HCT116 (cell line): ENCODE results near the gene SETSIP. TPM values are rescaled to one million over a fixed set of nuclear protein-coding genes. Genes with fewer than 3 reads are reported as not detected.

Experiments used
- ATAC-seq: fragments of 200-7000 bp; cut with Tn5 transposase; 2 replicates; pipeline ENCODE4 v1.9.1; 2020; ENCODE audit warnings: mild to moderate bottlenecking, moderate library complexity
- BruUV-seq: library from RNA; stranded (reverse); fragments of 400-500 nt; replicated peaks from 2 replicates; lab custom pipeline; 2021; lab: Mats Ljungman, UMichigan
- CTCF ChIA-PET: fragments of 300-600 bp; sonication (Branson Sonifier 250); formaldehyde crosslinking; loops from one replicate; lab custom pipeline; 2021; ENCODE audit warnings: antibody characterized with exemption; lab: Charles Lee
- POLR2A ChIA-PET: fragments of 300-600, 350-600 bp; sonication (Branson Sonifier 250); formaldehyde crosslinking; loops from one replicate; lab custom pipeline; 2021; ENCODE audit warnings: antibody characterized with exemption; lab: Charles Lee
- RAD21 ChIA-PET, 2 experiments: fragments of 300-600 bp; sonication (Branson Sonifier 250); formaldehyde crosslinking; loops; one replicate each; lab custom pipeline; 2023; ENCODE audit warnings: low total read pairs in 2 of 2; ENCODE audit not compliant: uncharacterized antibody in 2 of 2, unreplicated experiment in 2 of 2, low non-redundant PET in 1 of 2; lab: Charles Lee
- DNase-seq: peaks from one replicate; pipeline ENCODE4 v3.0.0-alpha.2; 2010; ENCODE audit warnings: low read depth, low spot score
- H2AFZ ChIP-seq: fragments of 200-600 bp; shearing (Covaris generic), sonication (generic); 2 replicates; pipeline ENCODE4 v1.6.1; 2017; ENCODE audit warnings: low read depth, mixed run types, mixed read lengths, antibody characterized with exemption, low read length; ENCODE audit not compliant: poor library complexity, severe bottlenecking
- H3K27ac ChIP-seq: 2 replicates; pipeline ENCODE4 v1.5.1; 2012; ENCODE audit warnings: low read depth, low read length
- H3K27me3 ChIP-seq: fragments of 200-600 bp; sonication (generic); 2 replicates; pipeline ENCODE4 v1.6.1; 2016; ENCODE audit warnings: mixed run types, low read length, mixed read lengths; ENCODE audit not compliant: insufficient read depth
- H3K36me3 ChIP-seq, 2 experiments: fragments of 200-500 bp in 1 of 2; fragments of 200-600 bp in 1 of 2; sonication (Bioruptor generic) in 1 of 2; sonication (generic) in 1 of 2; 2 replicates each; pipeline versions ENCODE4 v1.5.1 to v1.6.1; 2014 to 2016; ENCODE audit warnings: low read length in 2 of 2, inconsistent platforms in 1 of 2, mixed read lengths in 1 of 2, mixed run types in 1 of 2; ENCODE audit not compliant: insufficient read depth in 2 of 2, control insufficient read depth in 1 of 2
- H3K4me1 ChIP-seq, 2 experiments: fragments of 200-600 bp in 1 of 2; sonication (generic) in 1 of 2; 2 replicates each; pipeline versions ENCODE4 v1.5.1 to v1.6.1; 2012 to 2017; ENCODE audit warnings: low read length in 2 of 2, inconsistent platforms in 1 of 2, mild to moderate bottlenecking in 1 of 2, mixed read lengths in 1 of 2, mixed run types in 1 of 2, moderate library complexity in 1 of 2; ENCODE audit not compliant: insufficient read depth in 2 of 2, control insufficient read depth in 1 of 2
- H3K4me2 ChIP-seq: fragments of 200-600 bp; sonication (generic); 2 replicates; pipeline ENCODE4 v1.6.1; 2017; ENCODE audit warnings: mixed run types, low read length, mixed read lengths
- H3K4me3 ChIP-seq, 2 experiments: fragments of 200-600 bp in 1 of 2; sonication (generic) in 1 of 2; replicated peaks in 1 of 2; 2 replicates each; pipeline ENCODE4 v1.5.1; 2011 to 2016; ENCODE audit warnings: low read length in 2 of 2, control low read depth in 1 of 2, low read depth in 1 of 2, mild to moderate bottlenecking in 1 of 2, mixed read lengths in 1 of 2, mixed run types in 1 of 2
- H3K79me2 ChIP-seq: fragments of 200-600 bp; sonication (generic); 2 replicates; pipeline ENCODE4 v1.6.1; 2017; ENCODE audit warnings: mild to moderate bottlenecking, mixed run types, low read length, moderate library complexity, mixed read lengths; ENCODE audit not compliant: insufficient read depth
- H3K9ac ChIP-seq: fragments of 200-600 bp; sonication (generic); 2 replicates; pipeline ENCODE4 v1.6.1; 2016; ENCODE audit warnings: low read length, mixed read lengths
- H3K9me2 ChIP-seq: fragments of 200-600 bp; sonication (generic), shearing (Covaris generic); 2 replicates; pipeline ENCODE4 v1.6.1; 2017; ENCODE audit warnings: mixed run types, mild to moderate bottlenecking, moderate library complexity; ENCODE audit not compliant: insufficient read depth
- H3K9me3 ChIP-seq, 2 experiments: fragments of 200-500 bp in 1 of 2; fragments of 200-600 bp in 1 of 2; sonication (Bioruptor generic) in 1 of 2; sonication (generic) in 1 of 2; 2 replicates each; pipeline ENCODE4 v1.6.1; 2014 to 2017; ENCODE audit warnings: low read length in 2 of 2, mixed read lengths in 2 of 2, inconsistent platforms in 1 of 2, low read depth in 1 of 2, mild to moderate bottlenecking in 1 of 2, mixed run types in 1 of 2, moderate library complexity in 1 of 2; ENCODE audit not compliant: control insufficient read depth in 1 of 2, insufficient read depth in 1 of 2
- H4K20me1 ChIP-seq: fragments of 200-600 bp; sonication (generic), shearing (Covaris generic); 2 replicates; pipeline ENCODE4 v1.6.1; 2017; ENCODE audit warnings: mixed run types, mild to moderate bottlenecking, moderate library complexity; ENCODE audit not compliant: insufficient read depth
- ATF3 ChIP-seq: IDR thresholded peaks from 2 replicates; pipeline ENCODE4 v1.6.1; 2012
- CBX3 ChIP-seq: IDR thresholded peaks from 2 replicates; pipeline ENCODE4 v1.6.1; 2012; ENCODE audit warnings: low read depth
- CEBPB ChIP-seq: IDR thresholded peaks from 2 replicates; pipeline ENCODE4 v1.6.1; 2012; ENCODE audit warnings: low read depth
- CTCF ChIP-seq, 3 experiments: fragments of 200-600 bp in 1 of 3; sonication (generic) in 1 of 3; IDR thresholded peaks in 2 of 3; conservative IDR thresholded peaks in 1 of 3; 2 replicates each; pipeline ENCODE4 v1.5.1; 2012 to 2017; ENCODE audit warnings: low read depth in 2 of 3, low read length in 2 of 3, antibody characterized with exemption in 1 of 3, borderline replicate concordance in 1 of 3, control low read depth in 1 of 3, mild to moderate bottlenecking in 1 of 3, mixed read lengths in 1 of 3, mixed run types in 1 of 3, moderate library complexity in 1 of 3; ENCODE audit not compliant: insufficient read depth in 1 of 3
- EZH2phosphoT487 ChIP-seq: fragments of 200-600 bp; IDR thresholded peaks from 2 replicates; pipeline ENCODE4 v1.6.1; 2018; ENCODE audit warnings: antibody characterized with exemption, borderline replicate concordance
- FOSL1 ChIP-seq: IDR thresholded peaks from 2 replicates; pipeline ENCODE4 v1.6.1; 2012; ENCODE audit warnings: low read depth
- JUND ChIP-seq: IDR thresholded peaks from 2 replicates; pipeline ENCODE4 v1.6.1; 2012
- MAX ChIP-seq: IDR thresholded peaks from 2 replicates; pipeline ENCODE4 v1.6.1; 2012
- POLR2AphosphoS5 ChIP-seq: IDR thresholded peaks from 2 replicates; pipeline ENCODE4 v1.6.1; 2011; ENCODE audit warnings: mild to moderate bottlenecking, low read depth, low read length, moderate library complexity
- RAD21 ChIP-seq: IDR thresholded peaks from 2 replicates; pipeline ENCODE4 v1.6.1; 2012; ENCODE audit warnings: low read depth, mild to moderate bottlenecking
- SIN3A ChIP-seq: IDR thresholded peaks from 2 replicates; pipeline ENCODE4 v1.6.1; 2012; ENCODE audit warnings: low read depth
- SRF ChIP-seq: IDR thresholded peaks from 2 replicates; pipeline ENCODE4 v1.6.1; 2012; ENCODE audit warnings: low read depth
- TCF7L2 ChIP-seq: IDR thresholded peaks from 2 replicates; pipeline ENCODE4 v1.7.0; 2011; ENCODE audit warnings: borderline replicate concordance, inconsistent platforms; ENCODE audit not compliant: insufficient read depth, insufficient read length; ENCODE audit errors: extremely low read depth
- ZFX ChIP-seq: fragments of 450-650 bp; IDR thresholded peaks from 2 replicates; pipeline ENCODE4 v1.6.1; 2017
- intact Hi-C: fragments of 100-400 bp; cut with micrococcal nuclease; formaldehyde crosslinking; loops from 2 replicates; pipeline ENCODE4 v1.10.0; 2022
- total RNA-seq: library from RNA; stranded (reverse); gene quantifications from one replicate; pipeline ENCODE4 v1.2.1, GENCODE V29; 2021; ENCODE audit not compliant: unreplicated experiment

The SETSIP gene
- total RNA-seq, 1 experiment from 2014 or later: 0.27 TPM

GRCh38 chr1:92031281-92032110, 43.7 kb downstream of the SETSIP start:
- CTCF ChIA-PET: interaction anchor here (0.9 to 1.2 kb wide), 2 partner anchors 73 to 279 kb away, joined by 3 to 4 read pairs; no protein-coding TSS in a partner anchor
- Histone ChIP-seq H3K4me1 (peaks cover 10 to 22% of the 10 kb centered on the region in 2 experiments), H4K20me1 (no peaks in the 10 kb centered on the region), H3K27ac (peak overlapping the region; percentile 53; the same call in 1 of the 2 replicates), H3K4me2 (peak overlapping the region; percentile 96), H3K27me3 (no peaks in the 10 kb centered on the region), H3K36me3 (no peaks in the 10 kb centered on the region), H3K9me3 (no peaks in the 10 kb centered on the region), H3K79me2 (no peaks in the 10 kb centered on the region), H3K4me3 (peak overlapping the region in 1 of 2 experiments; percentile 78; a peak in 1 of 4 replicates), H3K9me2 (no peaks in the 10 kb centered on the region), H3K9ac (peak overlapping the region; percentile 69; the same call in 1 of the 2 replicates), H2AFZ (peak overlapping the region; percentile 98)
- DNase-seq: no peak
- ATAC-seq: no peak
- POLR2A ChIA-PET: no interaction called here
- TF ChIP-seq CTCF (IDR thresholded peaks at IDR 0.05 in 2 of 3, conservative IDR thresholded peaks at IDR 0.05 in 1 of 3; ENCODE audit: borderline replicate concordance in 1 of 3, insufficient read depth in 1 of 3, low read depth in 2 of 3, low read length in 2 of 3): no peak
- TF ChIP-seq SIN3A: no peak
- no peak for TF ChIP-seq CBX3
- TF ChIP-seq FOSL1: no peak
- no peak for TF ChIP-seq EZH2phosphoT487
- no peak for TF ChIP-seq MAX
- no peak for TF ChIP-seq JUND
- no peak for TF ChIP-seq RAD21
- no peak for TF ChIP-seq SRF
- no peak for TF ChIP-seq POLR2AphosphoS5
- no peak for TF ChIP-seq CEBPB
- no peak for TF ChIP-seq ZFX
- no peak for TF ChIP-seq TCF7L2
- TF ChIP-seq ATF3: no peak
- intact Hi-C loops: no loop called here
- BruUV-seq: no TSS peak
- RAD21 ChIA-PET: interaction anchor here in 1 of 2 experiments (1.0 kb wide), 1 partner anchor 260 kb away, joined by 3 read pairs; no protein-coding TSS in a partner anchor
